Measurements from ENCODE around the gene KRT16. TPM values are rescaled to one million over a fixed set of nuclear protein-coding genes. Genes with fewer than 3 reads are reported as not detected.

KRT16 gene
- total and polyA plus RNA-seq, 2 of the 8 experiments (the other 6 are each of a cell fraction or from before 2014, with no cell fraction given): not detected

- peak; percentile 61; the same call in 1 of the 2 replicates for TF ChIP-seq ATF3 (IDR thresholded peaks at IDR 0.05; ENCODE audit: insufficient read depth, low read depth, low read length)
- no peak for TF ChIP-seq KDM1A (IDR thresholded peaks at IDR 0.05; ENCODE audit: borderline replicate concordance, low read length)
- TF ChIP-seq TAF7 (optimal IDR thresholded peaks at IDR 0.05; ENCODE audit: borderline replicate concordance, low read depth, low read length): no peak
- no peak for TF ChIP-seq BCL11A (IDR thresholded peaks at IDR 0.05; ENCODE audit: low read depth in 2 of 2, low read length in 2 of 2)
- TF ChIP-seq POLR2AphosphoS5 (IDR thresholded peaks at IDR 0.05; ENCODE audit: low read depth, low read length): peak; percentile 75
- TF ChIP-seq POU5F1 (IDR thresholded peaks at IDR 0.05; ENCODE audit: low read depth, low read length): no peak
- TF ChIP-seq TAF1 (IDR thresholded peaks at IDR 0.05; ENCODE audit: low read depth, low read length): peak; percentile 82
- peak; percentile 76 for TF ChIP-seq USF2 (IDR thresholded peaks at IDR 0.05; ENCODE audit: low read length)
- TF ChIP-seq JUND (IDR thresholded peaks at IDR 0.05; ENCODE audit: low read length): no peak
- TF ChIP-seq SUZ12 (IDR thresholded peaks at IDR 0.05; ENCODE audit: low read length): no peak
- TF ChIP-seq BRCA1 (IDR thresholded peaks at IDR 0.05; ENCODE audit: low read depth, low read length): no peak
- no peak for TF ChIP-seq RBBP5 (IDR thresholded peaks at IDR 0.05; ENCODE audit: borderline replicate concordance, low read depth, low read length)
- TF ChIP-seq ASH2L (IDR thresholded peaks at IDR 0.05; ENCODE audit: low read length): no peak
- TF ChIP-seq EZH2 (IDR thresholded peaks at IDR 0.05; ENCODE audit: low read depth, low read length, severe bottlenecking): no peak
- TF ChIP-seq JUN (IDR thresholded peaks at IDR 0.05; ENCODE audit: low read depth, low read length): no peak
- TF ChIP-seq E2F6 (IDR thresholded peaks at IDR 0.05): no peak
- TF ChIP-seq MAFK (IDR thresholded peaks at IDR 0.05; ENCODE audit: low read depth, low read length): no peak
- no peak for TF ChIP-seq GABPA (IDR thresholded peaks at IDR 0.05; ENCODE audit: borderline replicate concordance, insufficient read depth, low read length)
- TF ChIP-seq EP300 (IDR thresholded peaks at IDR 0.05; ENCODE audit: borderline replicate concordance in 1 of 2, low read depth in 2 of 2, low read length in 2 of 2): no peak
- TF ChIP-seq ATF2 (IDR thresholded peaks at IDR 0.05; ENCODE audit: low read length): no peak
These were observed 32.9 kb downstream of the KRT16 start (continued) for GRCh38 chr17:41579484-41580243.

Measured in H1 (cell line).